Measurements from ENCODE around the gene RDH13.
"Not testable (repeated sequence)": the region's sequence is repeated elsewhere in the genome, so short reads cannot be mapped to it uniquely, and the experiment has no call there.

Gene RDH13

DNA sequence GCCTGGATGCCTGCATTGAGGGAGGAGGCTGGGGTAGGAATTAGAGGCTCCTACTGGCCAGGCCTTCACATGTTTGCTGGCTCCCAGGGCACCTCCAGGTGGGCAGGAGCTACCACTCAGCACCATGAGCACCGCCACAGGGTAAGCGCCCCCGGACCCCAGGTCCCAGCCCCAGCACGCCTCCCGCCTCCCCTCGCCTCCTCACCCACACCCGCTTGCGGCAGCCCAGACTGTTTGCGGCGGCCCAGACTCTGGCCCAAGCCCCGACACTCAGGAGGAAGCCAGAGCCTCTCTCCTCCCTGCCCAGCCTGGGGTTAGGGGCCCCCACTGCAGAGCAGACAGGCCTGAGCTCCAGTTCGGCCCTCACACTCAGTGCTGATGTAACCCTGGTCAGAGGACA, 13.4 kb upstream of the RDH13 start:
- DNase-seq: no peak

DNA sequence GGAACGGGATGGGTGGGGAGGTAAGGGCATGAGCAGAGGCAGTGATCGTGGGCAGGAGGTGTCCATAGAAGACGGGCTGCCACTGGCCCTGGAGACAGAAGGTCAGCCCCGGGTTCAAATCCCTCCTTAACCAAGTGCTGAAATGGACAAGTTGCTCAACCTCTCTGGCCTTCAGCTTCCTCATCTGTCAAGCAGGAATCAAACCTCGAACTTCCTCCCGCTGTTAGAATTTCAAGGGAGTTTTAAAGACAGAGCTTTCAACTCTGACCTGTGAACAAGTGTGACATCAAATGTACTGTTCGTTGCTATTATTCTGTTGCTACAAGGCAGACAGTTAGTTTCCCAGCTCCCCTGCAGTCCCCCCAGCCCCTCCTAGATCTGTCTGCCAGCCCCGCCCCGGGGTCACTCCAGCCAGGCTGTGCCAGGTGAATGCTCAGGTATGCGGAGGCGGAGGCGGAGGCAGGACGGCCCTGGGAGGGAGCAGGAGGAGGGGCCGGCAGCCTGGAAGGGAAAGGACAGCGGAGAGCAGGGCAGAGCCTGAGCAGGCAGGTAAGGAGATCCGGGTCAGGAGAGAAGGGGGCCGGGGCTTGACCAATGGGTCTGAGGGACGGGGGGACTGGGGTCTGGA, 12.5 kb upstream of the RDH13 start, which contains the start of gene EPS8L1:
EPS8L1 (plus strand) TSS at position 499 of the 628 bp plus-strand sequence. CDS start 576 bp downstream, outside the sequence.
- no peak for DNase-seq

DNA sequence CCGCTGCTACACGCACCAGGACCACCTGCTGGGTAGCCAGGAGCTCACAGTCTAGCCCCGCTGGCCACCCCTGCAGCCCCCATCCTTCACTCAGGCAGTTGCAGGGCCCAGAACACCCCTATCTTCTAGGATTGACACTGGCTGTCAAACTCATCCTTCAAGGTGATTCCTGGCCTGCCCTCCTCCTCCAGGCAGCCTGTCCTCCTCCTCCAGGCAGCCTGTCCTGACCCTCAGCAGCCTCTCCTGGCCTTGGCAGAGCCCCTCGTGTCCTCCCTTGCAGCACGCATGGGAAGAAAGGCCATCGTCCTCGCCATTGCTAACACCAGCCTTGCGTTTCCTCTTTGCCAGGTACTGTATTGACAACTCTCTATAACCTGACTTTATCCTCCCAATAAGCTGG, 9.0 kb upstream of the RDH13 start:
- DNase-seq: no peak

DNA sequence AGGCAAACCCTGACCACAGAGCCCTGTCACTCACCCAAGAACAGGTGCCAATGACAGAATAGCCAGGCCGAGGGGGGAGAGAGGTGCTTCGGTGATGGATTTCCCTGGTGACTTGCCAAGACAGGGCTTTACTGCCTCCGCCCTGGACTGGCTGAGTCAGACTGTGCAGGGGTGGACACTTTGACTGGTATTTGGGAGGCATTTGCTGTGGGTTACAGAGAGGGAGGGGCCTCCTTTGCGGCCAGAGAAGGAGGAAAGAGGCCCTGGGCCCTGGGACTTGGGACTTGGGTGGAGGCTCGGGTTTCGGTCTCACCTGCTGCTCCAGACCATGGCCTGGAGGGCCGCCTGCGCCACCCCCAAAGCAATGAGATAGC, 8.2 kb upstream of the RDH13 start:
- DNase-seq: no peak

DNA sequence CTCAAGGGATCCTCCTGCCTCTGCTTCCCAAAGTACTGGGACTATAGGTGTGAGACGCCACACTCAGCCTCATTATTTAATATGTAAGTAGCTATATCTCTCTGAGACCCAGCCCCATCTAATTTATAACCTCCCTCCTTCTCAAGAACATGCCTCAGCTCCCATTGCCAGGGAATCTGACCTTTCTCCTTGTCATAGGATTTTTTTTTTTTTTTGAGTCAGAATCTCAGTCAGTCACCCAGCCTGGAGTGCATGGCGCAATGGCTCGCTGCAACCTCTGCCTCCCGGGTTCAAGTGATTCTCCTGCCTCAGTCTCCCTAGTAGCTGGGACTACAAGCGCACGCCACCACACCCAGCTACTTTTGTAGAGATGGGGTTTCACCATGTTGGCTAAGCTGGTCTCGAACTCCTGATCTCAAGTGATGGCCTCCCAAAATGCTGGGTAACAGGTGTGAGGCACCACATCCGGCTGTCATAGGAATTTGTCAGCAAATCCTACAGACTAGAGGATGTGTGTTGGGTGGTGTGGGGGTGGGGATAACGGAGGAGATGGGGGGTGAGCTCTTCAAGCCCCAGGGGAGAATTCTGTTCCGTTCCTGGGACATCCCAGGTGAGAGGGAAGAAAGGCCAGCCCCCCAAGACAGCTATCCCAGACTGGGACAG, 7.6 kb upstream of the RDH13 start:
- no peak for DNase-seq

DNA sequence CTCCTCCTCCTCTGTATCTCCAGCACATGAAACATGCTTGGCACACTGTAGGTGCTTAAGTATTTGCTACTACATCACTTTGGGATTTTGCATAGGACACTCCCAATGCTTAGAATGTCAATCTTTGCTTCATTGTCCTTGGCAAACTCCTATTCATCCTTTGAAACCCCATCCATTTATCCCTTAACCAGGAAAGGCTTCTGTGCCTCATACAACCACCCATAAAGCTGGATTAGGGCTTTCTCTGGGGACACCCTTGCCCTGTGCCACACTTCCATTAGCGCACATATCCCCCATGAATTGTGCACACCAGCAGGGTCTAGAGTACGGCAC, 6.9 kb upstream of the RDH13 start:
- DNase-seq: no peak

DNA sequence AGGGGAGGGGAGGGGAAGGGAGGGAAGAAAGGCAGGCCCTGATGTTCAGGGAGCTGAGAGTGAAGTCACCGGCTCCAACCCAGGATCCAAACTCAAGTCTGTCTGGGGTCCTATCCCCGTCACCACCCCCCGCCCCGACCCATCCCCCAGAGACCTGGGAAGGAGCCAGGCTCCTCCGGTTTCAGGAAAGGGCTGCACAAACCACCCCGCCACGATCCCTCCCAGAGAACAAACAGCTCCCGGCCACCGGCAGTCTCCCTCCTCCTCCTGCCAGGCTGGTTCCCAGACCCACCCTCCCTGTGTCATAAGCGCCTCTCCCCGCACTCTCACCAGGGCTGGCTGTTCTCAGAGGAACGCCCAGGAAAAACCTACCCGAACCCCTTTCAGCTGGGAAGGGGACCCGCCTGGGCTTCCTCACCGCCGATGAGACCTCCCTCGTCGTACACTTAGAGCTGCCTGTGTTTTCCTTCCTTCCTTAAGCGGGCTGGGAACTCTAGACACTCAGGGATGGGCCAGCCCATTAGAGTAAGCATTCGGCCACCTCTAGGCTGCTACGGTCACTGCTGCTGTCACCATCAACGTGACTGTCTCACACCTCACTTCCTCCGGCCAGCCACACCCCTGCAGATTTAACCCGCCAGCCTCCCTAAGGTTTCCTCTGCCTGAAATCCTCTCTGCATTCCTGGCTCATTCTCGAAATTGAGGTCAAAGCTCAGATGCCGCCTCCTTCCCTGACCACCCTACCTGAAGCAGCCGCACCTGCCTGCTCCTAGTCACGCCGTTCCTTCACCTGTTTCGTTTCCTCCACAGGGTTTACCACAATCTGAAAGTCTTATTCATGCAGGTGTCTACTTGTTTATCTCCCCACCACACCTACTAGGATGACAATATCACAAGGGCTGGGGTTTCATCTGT, 6.3 kb upstream of the RDH13 start:
- DNase-seq: no peak

DNA sequence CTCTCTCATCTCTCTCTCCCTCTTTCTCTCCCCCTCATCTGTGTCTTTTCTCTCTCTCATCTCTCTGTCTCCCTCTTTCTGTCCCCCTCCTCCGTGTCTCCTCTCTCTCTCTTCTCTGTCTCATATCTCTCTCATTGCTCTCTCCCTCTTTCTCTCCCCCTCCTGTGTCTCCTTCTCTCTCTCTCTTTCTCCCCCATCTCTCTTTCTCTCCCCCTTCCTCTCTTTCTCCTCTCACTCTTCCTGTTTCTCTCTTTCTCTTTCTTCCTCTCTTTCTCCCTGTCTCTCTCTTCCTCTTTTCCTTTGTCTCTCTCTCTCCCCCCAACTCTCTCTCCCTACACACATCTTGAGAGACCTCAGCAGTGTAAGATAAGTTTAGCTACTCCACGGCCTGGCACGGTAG, 4.9 kb upstream of the RDH13 start:
- DNase-seq: no peak

DNA sequence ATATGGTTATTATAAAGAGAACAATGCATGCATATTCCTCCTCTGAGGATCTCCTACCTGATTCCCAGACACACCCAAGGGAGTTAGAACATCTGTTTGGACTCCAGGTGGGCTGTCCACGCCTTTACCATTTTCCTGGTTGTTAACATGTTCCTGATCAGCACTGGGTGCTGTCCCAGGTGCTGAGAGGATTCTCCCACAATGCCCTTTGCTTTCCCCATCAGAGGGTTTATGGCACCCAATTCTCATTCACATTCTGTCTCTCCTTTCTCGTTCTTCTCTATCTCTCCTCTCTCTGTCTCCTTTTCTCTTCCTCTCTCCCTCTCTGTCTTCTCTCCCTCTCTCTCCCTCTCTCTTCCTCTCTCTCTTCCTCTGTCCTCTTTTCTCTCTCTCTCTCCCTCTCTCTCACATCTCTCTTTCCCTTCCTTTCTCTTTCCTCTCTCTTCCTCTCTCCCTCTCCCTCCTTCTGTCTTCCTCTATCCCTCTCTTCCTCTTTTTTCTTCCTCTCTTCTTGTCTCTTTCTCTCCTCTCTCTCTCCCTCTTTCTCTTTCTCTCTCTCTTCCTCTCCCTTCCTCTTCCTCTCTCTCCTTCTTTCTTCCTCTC, 3.3 kb upstream of the RDH13 start:
- no peak for DNase-seq

DNA sequence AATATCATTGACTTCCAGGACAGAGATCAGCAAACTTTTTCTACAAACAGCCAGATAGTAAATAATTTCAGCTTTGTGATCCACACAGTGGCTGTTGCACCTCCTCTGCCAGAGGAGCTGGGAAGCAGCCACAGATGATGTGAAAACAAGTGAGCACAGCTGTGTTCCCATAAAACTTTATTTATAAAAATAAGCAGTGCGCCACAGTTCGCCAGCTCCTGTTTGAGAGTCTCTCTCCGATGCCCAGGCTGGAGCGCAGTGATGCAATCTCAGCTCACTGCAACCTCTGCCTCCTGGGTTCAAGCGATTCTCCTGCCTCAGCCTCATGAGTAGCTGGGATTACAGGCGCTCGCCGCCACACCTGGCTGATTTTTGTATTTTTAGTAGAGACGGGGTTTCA, 2.6 kb upstream of the RDH13 start:
- not testable (repeated sequence) for DNase-seq

DNA sequence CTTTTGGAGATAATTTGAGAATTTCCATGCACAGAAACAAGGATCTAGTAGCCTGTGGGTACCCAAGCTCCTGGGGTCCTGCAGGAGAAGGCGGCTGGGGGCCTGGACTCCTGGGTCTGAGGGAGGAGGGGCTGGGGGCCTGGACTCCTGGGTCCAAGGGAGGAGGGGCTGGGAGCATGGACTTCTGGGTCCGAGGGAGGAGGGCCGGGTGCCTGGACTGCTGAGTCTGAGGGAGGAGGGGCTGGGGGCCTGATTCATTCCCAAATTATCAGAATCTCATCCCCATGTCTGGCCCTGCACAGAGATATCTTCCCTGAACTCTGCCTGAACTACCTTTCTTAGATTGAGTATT, 520 bp upstream of the RDH13 start:
- no peak for DNase-seq

DNA sequence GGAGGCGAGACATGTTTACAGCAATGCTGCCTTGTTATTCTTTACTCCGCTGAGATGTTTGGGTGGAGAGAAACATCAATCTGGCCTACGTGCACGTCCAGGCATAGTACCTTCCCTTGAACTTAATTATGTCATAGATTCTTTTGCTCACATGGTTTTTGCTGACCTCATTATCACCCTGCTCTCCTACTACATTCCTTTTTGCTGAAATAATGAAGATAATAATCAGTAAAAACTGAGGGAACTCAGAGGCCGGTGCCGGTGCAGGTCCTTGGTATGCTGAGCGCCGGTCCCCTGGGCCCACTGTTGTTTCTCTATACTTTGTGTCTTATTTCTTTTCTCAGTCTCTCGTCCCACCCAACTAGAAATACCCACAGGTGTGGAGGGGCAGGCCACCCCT, 2.7 kb downstream of the RDH13 start:
- not testable (repeated sequence) for DNase-seq

DNA sequence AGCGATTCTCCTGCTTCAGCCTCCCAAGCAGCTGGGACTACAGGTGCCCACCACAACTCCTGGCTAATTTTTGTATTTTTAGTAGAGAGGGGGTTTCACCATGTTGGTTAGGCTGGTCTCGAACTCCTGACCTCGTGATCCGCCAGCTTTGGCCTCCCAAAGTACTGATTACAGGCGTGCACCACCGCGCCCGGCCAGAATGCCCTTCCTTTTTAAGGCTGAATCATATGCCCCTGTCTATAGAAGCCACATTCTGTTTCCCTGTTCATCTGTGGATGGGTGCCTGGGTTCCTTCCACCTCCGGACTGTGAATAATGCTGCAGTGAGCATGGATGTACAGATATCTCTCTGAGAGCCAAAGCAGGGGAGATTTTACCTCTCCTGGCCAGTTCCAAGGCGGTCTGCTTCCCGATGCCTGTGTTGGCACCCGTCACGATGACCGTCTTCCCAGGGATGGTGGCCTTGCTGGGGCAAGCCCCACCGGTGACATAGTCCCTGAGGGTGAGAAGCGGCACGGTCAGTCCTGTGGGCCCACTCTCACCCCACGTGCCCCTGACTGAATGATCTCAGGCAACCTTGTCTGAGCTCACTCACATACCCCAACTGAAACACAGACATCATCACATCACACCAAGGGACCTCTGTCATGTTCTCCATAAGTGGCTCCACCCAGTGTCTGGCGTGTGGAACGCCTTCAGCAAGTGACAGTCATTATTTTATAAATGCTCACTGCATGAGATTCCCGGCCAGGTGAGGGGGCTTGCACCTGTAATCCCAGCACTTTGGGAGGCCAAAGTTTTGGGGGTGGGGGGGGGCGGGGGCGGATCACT, 4.0 kb downstream of the RDH13 start:
- DNase-seq: no peak

DNA sequence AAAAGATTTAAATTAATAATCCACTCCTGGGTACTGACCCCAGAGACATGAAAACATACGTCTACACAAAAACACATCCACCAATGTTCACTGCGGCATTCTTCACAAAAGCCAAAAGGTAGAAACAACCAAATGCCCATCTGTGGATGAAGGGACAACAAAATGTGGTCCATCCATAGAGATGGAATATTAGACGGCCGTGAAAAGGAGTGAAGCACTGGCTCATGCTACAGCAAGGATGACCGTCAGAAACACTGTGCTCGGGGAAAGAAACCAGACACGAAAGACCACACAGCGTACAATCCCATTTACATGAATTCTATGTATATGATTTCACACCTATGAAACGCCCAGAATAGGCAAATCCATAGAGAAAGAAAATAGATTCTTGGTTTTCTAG, 6.1 kb downstream of the RDH13 start:
- DNase-seq: no peak

DNA sequence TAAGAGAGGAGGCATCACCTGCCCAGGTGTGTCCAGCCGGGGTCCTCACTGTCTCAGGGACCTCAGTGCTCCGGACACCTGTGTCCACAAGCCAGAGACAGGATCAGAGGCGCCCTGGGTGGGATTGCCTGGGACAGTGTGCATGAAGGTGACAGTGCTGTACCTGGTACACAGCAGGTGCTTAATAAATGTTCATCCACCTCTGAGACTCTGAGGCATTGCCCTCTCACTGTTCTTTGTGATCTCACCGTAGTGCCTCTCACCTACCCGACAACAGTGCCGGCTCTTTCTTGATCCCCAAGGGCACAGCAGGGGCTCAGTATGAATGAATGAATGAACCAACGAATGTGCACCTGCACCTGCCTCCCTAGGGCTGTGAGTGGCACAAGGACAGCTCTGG, 9.2 kb downstream of the RDH13 start:
- DNase-seq: no peak

DNA sequence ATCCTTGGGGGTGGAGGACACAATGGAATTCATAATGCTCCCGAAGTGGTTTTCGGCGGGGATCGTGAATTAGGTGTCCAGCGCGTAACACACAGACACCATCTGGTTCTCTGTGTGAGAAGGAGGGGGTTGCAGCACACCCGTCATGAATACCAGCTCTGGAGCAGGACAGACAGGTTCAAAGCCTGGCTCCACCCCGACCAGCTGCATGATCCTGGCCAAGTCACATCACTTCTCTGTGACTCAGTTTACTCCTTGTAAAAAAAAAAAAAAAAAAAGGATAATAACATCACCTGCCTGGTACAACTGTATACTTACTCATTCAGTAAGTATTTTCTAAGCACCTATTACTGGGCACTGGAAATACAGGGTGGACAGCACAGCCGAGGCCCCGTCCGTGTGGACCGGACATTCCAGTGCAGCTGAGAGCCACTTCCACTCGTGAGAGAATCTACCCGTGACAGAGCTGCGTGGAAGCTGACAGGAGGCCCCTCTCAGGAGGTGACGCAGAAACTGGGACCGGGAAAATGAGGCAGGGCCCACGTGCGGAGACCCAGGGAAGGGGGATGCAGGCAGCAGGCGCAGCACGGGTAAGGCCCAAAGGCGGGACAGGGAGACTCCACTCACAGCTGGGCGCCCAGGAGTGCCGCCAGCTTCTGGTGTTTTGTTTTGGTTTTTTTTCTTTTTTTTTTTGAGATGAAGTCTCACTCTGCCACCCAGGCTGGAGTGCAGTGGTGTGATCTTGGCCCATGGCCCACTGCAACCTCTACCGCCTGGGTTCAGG, 12.0 kb downstream of the RDH13 start:
- no peak for DNase-seq

DNA sequence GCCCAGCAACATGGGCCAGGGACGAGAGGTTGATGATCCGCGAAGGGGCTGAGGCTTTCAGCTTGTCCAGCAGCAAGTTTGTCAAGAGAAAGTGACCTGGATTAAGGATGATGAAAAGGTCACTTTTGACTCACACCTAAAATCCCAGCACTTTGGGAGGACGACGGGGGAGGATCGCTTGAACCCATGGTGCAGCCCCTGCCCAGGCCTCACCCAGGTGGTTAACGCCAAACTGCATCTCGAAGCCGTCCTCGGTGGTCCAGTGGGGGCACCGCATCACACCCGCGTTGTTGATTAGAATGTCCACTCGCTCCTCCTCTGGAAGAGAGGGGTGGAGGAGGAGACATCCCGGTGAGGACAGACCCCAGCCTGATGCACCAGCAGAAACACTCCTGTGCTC, 14.5 kb downstream of the RDH13 start:
- DNase-seq: no peak

DNA sequence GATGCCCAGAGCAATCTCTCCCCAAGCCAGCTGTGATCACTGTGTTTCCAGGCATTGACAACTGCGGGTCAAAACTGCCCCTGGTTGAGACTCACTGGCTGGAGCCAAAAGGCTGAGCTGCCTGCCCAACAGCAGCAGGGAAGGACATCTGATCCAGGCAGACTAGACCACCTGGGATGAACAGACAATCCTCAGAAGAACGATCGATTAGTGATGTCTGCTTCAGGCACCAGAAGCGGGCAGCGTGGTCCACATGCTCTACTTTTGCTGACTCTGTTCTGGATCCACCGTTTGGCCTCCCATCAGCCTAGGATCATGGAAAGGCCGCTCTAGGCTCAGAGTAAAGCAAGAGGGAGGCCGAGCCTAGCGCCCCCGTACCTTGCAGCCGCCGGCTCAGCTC, 15.0 kb downstream of the RDH13 start:
- DNase-seq: no peak

DNA sequence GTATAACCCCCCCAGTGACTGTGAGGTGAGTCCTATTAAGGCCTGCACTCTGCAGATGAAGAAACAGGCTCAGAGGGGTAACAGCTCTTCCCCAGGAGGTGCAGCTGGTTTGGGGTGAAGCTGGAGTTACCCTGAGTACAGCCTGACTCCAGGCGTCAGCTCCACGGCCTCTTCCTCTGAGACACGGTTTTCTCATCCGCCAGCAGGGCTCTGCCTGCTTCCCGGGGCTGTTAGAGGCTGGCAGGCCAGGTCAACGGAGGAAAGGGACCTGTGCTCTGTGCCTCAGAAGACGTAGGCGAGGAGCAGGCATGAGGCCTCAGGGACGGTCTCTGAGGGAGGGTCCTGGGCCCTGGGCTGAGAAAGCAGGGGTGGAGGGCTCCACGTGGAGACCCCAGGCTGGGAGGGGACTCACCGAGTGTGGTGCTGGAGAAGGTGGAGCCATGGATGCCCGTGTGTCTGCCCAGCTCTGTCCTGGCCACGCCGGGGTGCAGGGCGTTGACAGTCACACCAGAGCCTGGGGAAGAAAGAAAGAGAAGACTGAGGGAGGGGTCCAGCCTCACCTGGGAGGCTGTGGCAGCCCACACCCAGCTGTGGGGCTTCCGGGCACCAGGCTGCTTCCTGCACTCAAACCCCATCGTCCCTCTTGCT, 15.8 kb downstream of the RDH13 start:
- DNase-seq: no peak

DNA sequence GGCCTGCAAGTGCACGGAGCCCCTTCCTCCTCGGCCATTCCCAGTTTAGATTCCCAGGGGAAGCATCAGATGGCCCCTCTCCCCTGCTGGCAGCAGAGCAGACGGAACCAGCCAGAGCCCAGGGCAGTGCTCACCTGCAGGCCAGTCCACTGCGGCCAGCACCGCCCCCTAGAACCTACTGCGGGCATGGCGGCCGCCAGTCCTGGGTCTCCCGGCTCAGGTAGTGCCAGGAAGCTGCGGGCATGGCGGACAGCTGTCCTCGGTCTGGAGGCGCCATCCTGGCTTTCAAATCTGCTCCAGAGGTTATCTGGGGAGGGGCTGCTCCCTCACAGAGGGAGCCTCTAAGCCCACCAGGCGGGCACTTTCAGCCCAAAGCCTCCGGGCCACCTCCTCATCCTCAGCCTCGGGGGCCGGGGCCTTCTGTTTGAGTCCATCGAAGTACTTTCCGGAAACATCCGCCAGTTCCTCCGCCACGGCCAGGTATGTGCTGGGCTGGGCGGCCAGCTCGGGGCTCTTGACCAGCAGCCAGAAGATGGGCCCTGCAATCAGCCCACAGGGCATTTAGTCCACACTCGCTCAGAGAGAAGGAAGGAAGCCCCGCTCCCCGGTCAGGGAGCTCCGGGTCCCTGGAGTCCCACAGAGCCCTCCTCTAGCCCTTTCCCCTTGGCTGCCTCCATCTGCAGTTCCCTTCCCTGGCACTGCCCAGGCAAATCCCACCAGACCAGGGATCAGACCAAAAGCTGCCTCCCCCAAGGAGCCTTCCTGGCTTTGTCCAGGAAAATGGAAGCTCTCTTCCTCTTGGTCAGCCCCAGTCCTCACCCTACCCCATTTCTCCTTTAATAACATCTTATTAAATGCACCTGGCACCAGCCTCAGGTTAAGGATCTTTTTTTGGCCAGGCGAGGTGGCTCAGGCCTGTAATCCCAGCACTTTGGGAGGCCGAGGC, 17.9 kb downstream of the RDH13 start:
- no peak for DNase-seq

Measured in cortex of kidney (tissue), 1 donor.